KMS-11 (cell line): ENCODE data around the gene ATP8A2.
"Not testable (repeated sequence)": the region's sequence is repeated elsewhere in the genome, so short reads cannot be mapped to it uniquely, and the experiment has no call there.

Source experiments
- H2AFZ ChIP-seq: fragments of 200-600 bp; sonication (generic); 2 replicates; pipeline ENCODE4 v1.6.1; 2016; ENCODE audit warnings: antibody characterized with exemption, mixed run types, low read depth
- H3K27ac ChIP-seq: fragments of 200-600 bp; sonication (generic); 2 replicates; pipeline ENCODE4 v1.6.1; 2016; ENCODE audit warnings: mild to moderate bottlenecking, mixed run types
- H3K27me3 ChIP-seq: fragments of 200-600 bp; sonication (generic); 2 replicates; pipeline ENCODE4 v1.6.1; 2017; ENCODE audit warnings: mild to moderate bottlenecking, low read depth, mixed run types, moderate library complexity; ENCODE audit not compliant: insufficient read depth
- H3K36me3 ChIP-seq: fragments of 200-600 bp; sonication (generic); 2 replicates; pipeline ENCODE4 v1.6.1; 2017; ENCODE audit warnings: mild to moderate bottlenecking, mixed run types; ENCODE audit not compliant: insufficient read depth
- H3K4me1 ChIP-seq: fragments of 200-600 bp; sonication (generic); 2 replicates; pipeline ENCODE4 v1.6.1; 2016; ENCODE audit warnings: mild to moderate bottlenecking, low read depth, mixed run types; ENCODE audit not compliant: poor library complexity, severe bottlenecking
- H3K4me2 ChIP-seq: fragments of 200-600 bp; sonication (generic); 2 replicates; pipeline ENCODE4 v1.7.0; 2016; ENCODE audit warnings: mild to moderate bottlenecking, mixed run types
- H3K4me3 ChIP-seq: fragments of 200-600 bp; sonication (generic); IDR thresholded peaks from 2 replicates; pipeline ENCODE4 v1.6.1; 2017; ENCODE audit warnings: low read depth, low read length, mixed read lengths; ENCODE audit not compliant: insufficient read depth
- H3K79me2 ChIP-seq: fragments of 200-600 bp; sonication (generic); 2 replicates; pipeline ENCODE4 v1.6.1; 2016; ENCODE audit warnings: low read depth, mixed run types; ENCODE audit not compliant: insufficient read depth
- H3K9ac ChIP-seq: fragments of 200-600 bp; sonication (generic); 2 replicates; pipeline ENCODE4 v1.6.1; 2016; ENCODE audit warnings: mild to moderate bottlenecking, mixed run types
- H4K20me1 ChIP-seq: fragments of 200-600 bp; sonication (generic); 2 replicates; pipeline ENCODE4 v1.6.1; 2016; ENCODE audit warnings: mild to moderate bottlenecking, mixed run types; ENCODE audit not compliant: insufficient read depth
- CTCF ChIP-seq: fragments of 200-600 bp; sonication (generic); conservative IDR thresholded peaks from 2 replicates; pipeline ENCODE4 v1.6.1; 2017; ENCODE audit warnings: low read depth, mild to moderate bottlenecking, antibody characterized with exemption, low read length, moderate library complexity, mixed read lengths

ATP8A2 gene

GRCh38 chr13:25541434-25542123, 169.8 kb downstream of the ATP8A2 start:
- Histone ChIP-seq H3K27me3 (no peaks in the 10 kb centered on the region), H3K4me1 (no peaks in the 10 kb centered on the region), H3K27ac (no peak overlapping the region), H3K4me3 (no peak overlapping the region), H3K79me2 (no peaks in the 10 kb centered on the region), H2AFZ (no peak overlapping the region), H3K9ac (no peak overlapping the region), H4K20me1 (no peaks in the 10 kb centered on the region), H3K36me3 (no peaks in the 10 kb centered on the region), H3K4me2 (no peak overlapping the region)
- no peak for TF ChIP-seq CTCF

DNA sequence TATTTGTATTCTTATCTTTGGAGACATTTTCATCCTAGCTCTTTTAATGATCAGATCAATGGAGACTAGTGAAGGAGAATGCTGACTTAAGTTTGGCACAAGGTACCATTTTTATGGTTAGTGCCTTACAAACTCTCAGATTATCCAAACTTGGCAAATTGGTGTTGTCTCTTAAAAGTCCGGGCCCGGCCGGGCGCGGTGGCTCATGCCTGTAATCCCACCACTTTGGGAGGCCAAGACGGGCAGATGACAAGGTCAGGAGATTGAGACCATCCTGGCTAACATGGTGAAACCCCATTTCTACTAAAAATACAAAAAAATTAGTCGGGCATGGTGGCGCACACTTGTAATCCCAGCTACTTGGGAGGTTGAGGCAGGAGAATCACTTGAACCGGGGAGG, 177.2 kb downstream of the ATP8A2 start:
- H4K20me1 ChIP-seq, H3K4me3 ChIP-seq, H3K4me1 ChIP-seq, H3K27ac ChIP-seq, H3K9ac ChIP-seq, H3K36me3 ChIP-seq, H3K4me2 ChIP-seq, H3K79me2 ChIP-seq, H2AFZ ChIP-seq, H3K27me3 ChIP-seq: not testable (repeated sequence)

DNA sequence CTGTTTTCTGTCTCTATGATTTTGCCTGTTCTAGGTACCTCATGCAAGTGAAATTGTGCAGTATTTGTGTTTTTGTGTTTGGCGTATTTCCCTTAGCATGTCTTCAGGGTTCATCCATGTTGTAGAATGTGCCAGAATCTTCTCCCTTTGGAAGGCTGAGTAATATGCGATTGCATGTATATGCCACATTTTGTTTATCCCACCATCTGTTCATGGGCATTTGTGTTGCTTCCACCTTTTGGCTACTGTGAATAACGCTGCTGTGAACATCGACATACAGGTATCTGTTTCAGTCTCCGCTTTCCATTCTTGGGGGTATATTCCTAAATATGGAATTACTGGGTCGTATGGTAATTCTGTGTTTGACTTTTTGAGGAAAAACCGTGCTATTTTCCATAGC, 190.0 kb downstream of the ATP8A2 start:
- Histone ChIP-seq H2AFZ (no peak overlapping the region), H3K27me3 (no peaks in the 10 kb centered on the region), H3K4me3 (no peak overlapping the region), H3K4me1 (no peaks in the 10 kb centered on the region), H4K20me1 (no peaks in the 10 kb centered on the region), H3K36me3 (no peaks in the 10 kb centered on the region), H3K27ac (no peak overlapping the region), H3K4me2 (no peak overlapping the region), H3K79me2 (no peaks in the 10 kb centered on the region), H3K9ac (no peak overlapping the region)
- TF ChIP-seq CTCF = no peak

GRCh38 chr13:25570185-25570584, 198.4 kb downstream of the ATP8A2 start:
- Histone ChIP-seq H4K20me1 (no peaks in the 10 kb centered on the region), H3K4me1 (peaks cover 10% of the 10 kb centered on the region), H2AFZ (no peak overlapping the region), H3K4me3 (no peak overlapping the region), H3K27ac (no peak overlapping the region), H3K79me2 (no peaks in the 10 kb centered on the region), H3K27me3 (no peaks in the 10 kb centered on the region), H3K36me3 (no peaks in the 10 kb centered on the region), H3K4me2 (no peak overlapping the region), H3K9ac (no peak overlapping the region)
- no peak for TF ChIP-seq CTCF

DNA sequence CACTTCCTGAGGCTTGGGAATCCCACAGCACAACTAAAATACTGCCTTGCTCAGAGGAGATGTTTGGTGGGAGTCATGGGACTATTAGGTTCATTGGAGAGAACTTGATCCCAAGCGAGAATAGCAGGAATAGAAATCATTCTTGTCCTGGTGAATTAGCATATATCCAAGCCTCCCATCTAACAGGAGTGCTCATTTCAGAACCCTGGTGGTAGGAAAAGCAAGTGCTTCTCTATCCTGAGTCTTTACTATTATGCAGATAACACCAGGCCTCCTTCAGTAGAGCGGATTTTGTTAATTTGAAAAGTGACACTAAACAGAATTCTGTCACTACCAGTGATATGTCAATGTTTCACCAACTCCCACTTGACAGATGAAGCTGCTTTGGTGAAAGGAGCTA, 199.5 kb downstream of the ATP8A2 start:
- Histone ChIP-seq H3K27me3 (no peaks in the 10 kb centered on the region), H3K36me3 (no peaks in the 10 kb centered on the region), H3K79me2 (no peaks in the 10 kb centered on the region), H3K4me1 (peaks cover 10% of the 10 kb centered on the region), H2AFZ (no peak overlapping the region), H3K4me2 (no peak overlapping the region), H3K9ac (no peak overlapping the region), H4K20me1 (no peaks in the 10 kb centered on the region), H3K27ac (no peak overlapping the region), H3K4me3 (no peak overlapping the region)
- no peak for TF ChIP-seq CTCF

DNA sequence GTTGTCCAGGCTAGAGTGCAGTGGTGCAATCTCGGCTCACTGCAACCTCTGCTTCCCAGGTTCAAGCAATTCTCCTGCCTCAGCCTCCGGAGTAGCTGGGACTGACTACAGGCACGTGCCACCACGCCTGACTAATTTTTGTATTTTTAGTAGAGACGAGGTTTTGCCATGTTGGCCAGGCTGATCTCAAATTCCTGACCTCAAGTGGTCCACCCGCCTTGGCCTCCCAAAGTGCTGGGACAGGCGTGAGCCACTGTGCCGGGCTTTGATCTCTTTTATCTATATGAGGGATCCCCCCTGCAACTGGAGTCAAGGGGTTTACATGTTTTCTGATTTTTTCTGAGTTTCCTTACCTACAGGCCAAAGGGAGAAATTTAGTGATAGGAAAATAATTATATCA, 200.4 kb downstream of the ATP8A2 start:
- not testable (repeated sequence) for H3K4me2 ChIP-seq, H3K9ac ChIP-seq, H3K4me1 ChIP-seq, H3K27ac ChIP-seq, H3K79me2 ChIP-seq, H2AFZ ChIP-seq, H3K36me3 ChIP-seq, H4K20me1 ChIP-seq, H3K27me3 ChIP-seq, H3K4me3 ChIP-seq
